ENCODE measurements around the gene ZSCAN30. TPM values are rescaled to one million over a fixed set of nuclear protein-coding genes. Genes with fewer than 3 reads are reported as not detected.

The ZSCAN30 gene
- total and polyA plus RNA-seq, 2 of the 13 experiments (the other 11 are each of a cell fraction or from before 2014, with no cell fraction given): 7.4 to 7.7 TPM

GRCh38 chr18:35240664-35241447, 49.2 kb downstream of the ZSCAN30 start, which contains the start of gene ZNF397 (continued):
- TF ChIP-seq, protein P1, sequence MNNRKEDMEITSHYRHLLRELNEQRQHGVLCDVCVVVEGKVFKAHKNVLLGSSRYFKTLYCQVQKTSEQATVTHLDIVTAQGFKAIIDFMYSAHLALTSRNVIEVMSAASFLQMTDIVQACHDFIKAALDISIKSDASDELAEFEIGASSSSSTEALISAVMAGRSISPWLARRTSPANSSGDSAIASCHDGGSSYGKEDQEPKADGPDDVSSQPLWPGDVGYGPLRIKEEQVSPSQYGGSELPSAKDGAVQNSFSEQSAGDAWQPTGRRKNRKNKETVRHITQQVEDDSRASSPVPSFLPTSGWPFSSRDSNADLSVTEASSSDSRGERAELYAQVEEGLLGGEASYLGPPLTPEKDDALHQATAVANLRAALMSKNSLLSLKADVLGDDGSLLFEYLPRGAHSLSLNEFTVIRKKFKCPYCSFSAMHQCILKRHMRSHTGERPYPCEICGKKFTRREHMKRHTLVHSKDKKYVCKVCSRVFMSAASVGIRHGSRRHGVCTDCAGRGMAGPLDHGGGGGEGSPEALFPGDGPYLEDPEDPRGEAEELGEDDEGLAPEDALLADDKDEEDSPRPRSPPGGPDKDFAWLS (CRISPR knock-in tag; IDR thresholded peaks at IDR 0.05; ENCODE audit: borderline replicate concordance): no peak
- TF ChIP-seq DNMT1 (CRISPR knock-in tag; IDR thresholded peaks at IDR 0.05): no peak
- TF ChIP-seq KDM5A (IDR thresholded peaks at IDR 0.05; ENCODE audit: borderline replicate concordance, low read length): 0 out of 2 replicates have a peak, but pooled peaks have one; percentile 7
- no peak for TF ChIP-seq NFE2 (CRISPR knock-in tag; IDR thresholded peaks at IDR 0.05)
- TF ChIP-seq IRF1 (CRISPR knock-in tag; IDR thresholded peaks at IDR 0.05; ENCODE audit: low read depth): no peak
- no peak for TF ChIP-seq ZNF674 (CRISPR knock-in tag; IDR thresholded peaks at IDR 0.05; ENCODE audit: low read depth)
- TF ChIP-seq PHF20 (CRISPR knock-in tag; IDR thresholded peaks at IDR 0.05): peak; percentile 86
- no peak for TF ChIP-seq ATF7 (IDR thresholded peaks at IDR 0.05)
- TF ChIP-seq ATF7 (CRISPR knock-in tag; IDR thresholded peaks at IDR 0.05): no peak
- TF ChIP-seq NR2F1 (CRISPR knock-in tag; IDR thresholded peaks at IDR 0.05): peak; percentile 43 to 45; a peak in 1 of 4 replicates
- TF ChIP-seq, protein P2, sequence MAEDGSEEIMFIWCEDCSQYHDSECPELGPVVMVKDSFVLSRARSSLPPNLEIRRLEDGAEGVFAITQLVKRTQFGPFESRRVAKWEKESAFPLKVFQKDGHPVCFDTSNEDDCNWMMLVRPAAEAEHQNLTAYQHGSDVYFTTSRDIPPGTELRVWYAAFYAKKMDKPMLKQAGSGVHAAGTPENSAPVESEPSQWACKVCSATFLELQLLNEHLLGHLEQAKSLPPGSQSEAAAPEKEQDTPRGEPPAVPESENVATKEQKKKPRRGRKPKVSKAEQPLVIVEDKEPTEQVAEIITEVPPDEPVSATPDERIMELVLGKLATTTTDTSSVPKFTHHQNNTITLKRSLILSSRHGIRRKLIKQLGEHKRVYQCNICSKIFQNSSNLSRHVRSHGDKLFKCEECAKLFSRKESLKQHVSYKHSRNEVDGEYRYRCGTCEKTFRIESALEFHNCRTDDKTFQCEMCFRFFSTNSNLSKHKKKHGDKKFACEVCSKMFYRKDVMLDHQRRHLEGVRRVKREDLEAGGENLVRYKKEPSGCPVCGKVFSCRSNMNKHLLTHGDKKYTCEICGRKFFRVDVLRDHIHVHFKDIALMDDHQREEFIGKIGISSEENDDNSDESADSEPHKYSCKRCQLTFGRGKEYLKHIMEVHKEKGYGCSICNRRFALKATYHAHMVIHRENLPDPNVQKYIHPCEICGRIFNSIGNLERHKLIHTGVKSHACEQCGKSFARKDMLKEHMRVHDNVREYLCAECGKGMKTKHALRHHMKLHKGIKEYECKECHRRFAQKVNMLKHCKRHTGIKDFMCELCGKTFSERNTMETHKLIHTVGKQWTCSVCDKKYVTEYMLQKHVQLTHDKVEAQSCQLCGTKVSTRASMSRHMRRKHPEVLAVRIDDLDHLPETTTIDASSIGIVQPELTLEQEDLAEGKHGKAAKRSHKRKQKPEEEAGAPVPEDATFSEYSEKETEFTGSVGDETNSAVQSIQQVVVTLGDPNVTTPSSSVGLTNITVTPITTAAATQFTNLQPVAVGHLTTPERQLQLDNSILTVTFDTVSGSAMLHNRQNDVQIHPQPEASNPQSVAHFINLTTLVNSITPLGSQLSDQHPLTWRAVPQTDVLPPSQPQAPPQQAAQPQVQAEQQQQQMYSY (CRISPR knock-in tag; IDR thresholded peaks at IDR 0.05): peak; percentile 53
- peak; percentile 74; the same call in 1 of the 2 replicates for TF ChIP-seq ZNF263 (CRISPR knock-in tag; IDR thresholded peaks at IDR 0.05)
- TF ChIP-seq ADNP (CRISPR knock-in tag; IDR thresholded peaks at IDR 0.05): no peak
- TF ChIP-seq SALL1 (CRISPR knock-in tag; IDR thresholded peaks at IDR 0.05): peak; percentile 86
- no peak for TF ChIP-seq ZNF598 (CRISPR knock-in tag; IDR thresholded peaks at IDR 0.05; ENCODE audit: borderline replicate concordance)
- no peak for TF ChIP-seq JUNB (CRISPR knock-in tag; IDR thresholded peaks at IDR 0.05; ENCODE audit: borderline replicate concordance)
- TF ChIP-seq FOXA3 (CRISPR knock-in tag; IDR thresholded peaks at IDR 0.05): peak; percentile 52
- TF ChIP-seq, protein P3, sequence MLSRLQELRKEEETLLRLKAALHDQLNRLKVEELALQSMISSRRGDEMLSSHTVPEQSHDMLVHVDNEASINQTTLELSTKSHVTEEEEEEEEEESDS (CRISPR knock-in tag; IDR thresholded peaks at IDR 0.05; ENCODE audit: borderline replicate concordance): peak; percentile 79; the same call in 1 of the 2 replicates
- TF ChIP-seq, protein P4, sequence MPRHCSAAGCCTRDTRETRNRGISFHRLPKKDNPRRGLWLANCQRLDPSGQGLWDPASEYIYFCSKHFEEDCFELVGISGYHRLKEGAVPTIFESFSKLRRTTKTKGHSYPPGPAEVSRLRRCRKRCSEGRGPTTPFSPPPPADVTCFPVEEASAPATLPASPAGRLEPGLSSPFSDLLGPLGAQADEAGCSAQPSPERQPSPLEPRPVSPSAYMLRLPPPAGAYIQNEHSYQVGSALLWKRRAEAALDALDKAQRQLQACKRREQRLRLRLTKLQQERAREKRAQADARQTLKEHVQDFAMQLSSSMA (CRISPR knock-in tag; IDR thresholded peaks at IDR 0.05): no peak
- TF ChIP-seq NFYC (CRISPR knock-in tag; IDR thresholded peaks at IDR 0.05): peak; percentile 86
- no peak for TF ChIP-seq HNRNPUL1 (IDR thresholded peaks at IDR 0.05; ENCODE audit: low read depth, low read length)

All from HepG2 (cell line).